GM23338 (cell line): ENCODE data around the gene SIRPA.

Experiments used
- CREB1 ChIP-seq: fragments of 250-450 bp; sonication (Bioruptor Pico); IDR thresholded peaks from 2 replicates; pipeline ENCODE4 v1.5.0; 2020; ENCODE audit warnings: low read depth, mild to moderate bottlenecking, moderate library complexity
- EZH2 ChIP-seq: fragments of 200-600 bp; sonication (generic); IDR thresholded peaks from one replicate; pipeline ENCODE4 v1.8.0; 2017; ENCODE audit warnings: antibody characterized with exemption, mild to moderate bottlenecking, low read depth; ENCODE audit not compliant: unreplicated experiment
- EZH2phosphoT487 ChIP-seq: fragments of 200-600 bp; sonication (generic); IDR thresholded peaks from one replicate; pipeline ENCODE4 v1.8.1; 2018; ENCODE audit warnings: antibody characterized with exemption; ENCODE audit not compliant: unreplicated experiment
- POLR2AphosphoS5 ChIP-seq: IDR thresholded peaks from 2 replicates; pipeline ENCODE4 v1.6.1; 2016; ENCODE audit warnings: antibody characterized with exemption, low read depth
- ZNF331 ChIP-seq: fragments of 250-450 bp; sonication (Bioruptor Pico); IDR thresholded peaks from 2 replicates; pipeline ENCODE4 v1.5.0; 2020; ENCODE audit warnings: low read depth, mild to moderate bottlenecking, moderate library complexity
- TF ChIP-seq, protein P1 (sequence below), 2 experiments: fragments of 200-600 bp in 1 of 2; sonication (generic) in 1 of 2; conservative IDR thresholded peaks; 2 replicates each; pipeline versions ENCODE4 v1.5.1 to v1.6.1; 2016 to 2017; ENCODE audit warnings: antibody characterized with exemption in 2 of 2, low read depth in 2 of 2, mild to moderate bottlenecking in 2 of 2, moderate library complexity in 1 of 2
- TF ChIP-seq, protein P2 (sequence below): IDR thresholded peaks from one replicate; pipeline ENCODE4 v1.6.1; 2018; ENCODE audit warnings: antibody characterized with exemption; ENCODE audit not compliant: unreplicated experiment
- TF ChIP-seq, protein P3 (sequence below): IDR thresholded peaks from 2 replicates; pipeline ENCODE4 v1.6.1; 2016; ENCODE audit warnings: antibody characterized with exemption

DNA sequence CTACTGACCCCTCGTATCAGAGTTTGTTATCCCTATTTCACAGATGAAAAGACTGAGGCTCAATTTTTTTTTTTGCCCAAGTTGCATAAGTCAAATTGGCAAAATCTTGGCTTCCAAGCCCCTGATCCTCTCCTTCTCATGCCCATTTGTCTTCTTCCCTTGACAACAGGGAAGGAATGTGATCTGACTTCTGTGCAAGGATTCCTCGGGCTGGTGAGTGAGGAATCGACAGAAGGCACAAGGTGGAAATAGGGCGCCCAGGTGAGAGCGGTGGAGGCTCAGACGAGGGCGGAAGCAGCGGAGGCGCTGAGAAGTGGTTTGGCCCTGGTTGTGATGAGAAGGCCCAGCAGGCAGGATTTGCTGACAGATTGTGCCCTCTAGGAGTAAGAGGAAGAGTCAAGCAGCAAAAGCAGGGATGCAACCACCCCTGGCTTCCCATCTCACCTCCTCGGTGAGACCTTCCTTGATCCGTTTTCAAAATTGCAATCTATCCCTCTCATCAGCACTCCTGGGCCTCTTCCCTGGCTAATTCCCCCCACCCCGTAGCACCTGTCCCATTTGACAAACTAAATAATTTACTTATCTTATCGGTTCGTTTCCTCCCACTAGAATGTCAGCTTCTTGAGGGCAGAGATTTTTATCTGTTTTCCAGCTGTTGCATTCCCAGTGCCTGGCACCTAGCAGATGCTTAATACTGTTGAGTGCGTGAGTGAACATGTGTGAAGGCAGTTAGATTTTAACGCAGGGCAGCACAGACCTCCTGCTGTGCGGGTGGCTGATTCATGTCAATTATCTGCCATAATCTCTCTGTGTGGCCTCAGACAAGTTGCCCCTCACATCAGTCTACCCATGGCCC lies 3.7 kb upstream of the SIRPA start:
- no peak for TF ChIP-seq POLR2AphosphoS5
- TF ChIP-seq EZH2: no peak
- TF ChIP-seq, protein P1, sequence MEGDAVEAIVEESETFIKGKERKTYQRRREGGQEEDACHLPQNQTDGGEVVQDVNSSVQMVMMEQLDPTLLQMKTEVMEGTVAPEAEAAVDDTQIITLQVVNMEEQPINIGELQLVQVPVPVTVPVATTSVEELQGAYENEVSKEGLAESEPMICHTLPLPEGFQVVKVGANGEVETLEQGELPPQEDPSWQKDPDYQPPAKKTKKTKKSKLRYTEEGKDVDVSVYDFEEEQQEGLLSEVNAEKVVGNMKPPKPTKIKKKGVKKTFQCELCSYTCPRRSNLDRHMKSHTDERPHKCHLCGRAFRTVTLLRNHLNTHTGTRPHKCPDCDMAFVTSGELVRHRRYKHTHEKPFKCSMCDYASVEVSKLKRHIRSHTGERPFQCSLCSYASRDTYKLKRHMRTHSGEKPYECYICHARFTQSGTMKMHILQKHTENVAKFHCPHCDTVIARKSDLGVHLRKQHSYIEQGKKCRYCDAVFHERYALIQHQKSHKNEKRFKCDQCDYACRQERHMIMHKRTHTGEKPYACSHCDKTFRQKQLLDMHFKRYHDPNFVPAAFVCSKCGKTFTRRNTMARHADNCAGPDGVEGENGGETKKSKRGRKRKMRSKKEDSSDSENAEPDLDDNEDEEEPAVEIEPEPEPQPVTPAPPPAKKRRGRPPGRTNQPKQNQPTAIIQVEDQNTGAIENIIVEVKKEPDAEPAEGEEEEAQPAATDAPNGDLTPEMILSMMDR (conservative IDR thresholded peaks at IDR 0.05; ENCODE audit: low read depth in 2 of 2): peak in 1 of 2 experiments; percentile 24; a peak in 1 of 4 replicates
- TF ChIP-seq, protein P2, sequence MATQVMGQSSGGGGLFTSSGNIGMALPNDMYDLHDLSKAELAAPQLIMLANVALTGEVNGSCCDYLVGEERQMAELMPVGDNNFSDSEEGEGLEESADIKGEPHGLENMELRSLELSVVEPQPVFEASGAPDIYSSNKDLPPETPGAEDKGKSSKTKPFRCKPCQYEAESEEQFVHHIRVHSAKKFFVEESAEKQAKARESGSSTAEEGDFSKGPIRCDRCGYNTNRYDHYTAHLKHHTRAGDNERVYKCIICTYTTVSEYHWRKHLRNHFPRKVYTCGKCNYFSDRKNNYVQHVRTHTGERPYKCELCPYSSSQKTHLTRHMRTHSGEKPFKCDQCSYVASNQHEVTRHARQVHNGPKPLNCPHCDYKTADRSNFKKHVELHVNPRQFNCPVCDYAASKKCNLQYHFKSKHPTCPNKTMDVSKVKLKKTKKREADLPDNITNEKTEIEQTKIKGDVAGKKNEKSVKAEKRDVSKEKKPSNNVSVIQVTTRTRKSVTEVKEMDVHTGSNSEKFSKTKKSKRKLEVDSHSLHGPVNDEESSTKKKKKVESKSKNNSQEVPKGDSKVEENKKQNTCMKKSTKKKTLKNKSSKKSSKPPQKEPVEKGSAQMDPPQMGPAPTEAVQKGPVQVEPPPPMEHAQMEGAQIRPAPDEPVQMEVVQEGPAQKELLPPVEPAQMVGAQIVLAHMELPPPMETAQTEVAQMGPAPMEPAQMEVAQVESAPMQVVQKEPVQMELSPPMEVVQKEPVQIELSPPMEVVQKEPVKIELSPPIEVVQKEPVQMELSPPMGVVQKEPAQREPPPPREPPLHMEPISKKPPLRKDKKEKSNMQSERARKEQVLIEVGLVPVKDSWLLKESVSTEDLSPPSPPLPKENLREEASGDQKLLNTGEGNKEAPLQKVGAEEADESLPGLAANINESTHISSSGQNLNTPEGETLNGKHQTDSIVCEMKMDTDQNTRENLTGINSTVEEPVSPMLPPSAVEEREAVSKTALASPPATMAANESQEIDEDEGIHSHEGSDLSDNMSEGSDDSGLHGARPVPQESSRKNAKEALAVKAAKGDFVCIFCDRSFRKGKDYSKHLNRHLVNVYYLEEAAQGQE: no peak
- TF ChIP-seq EZH2phosphoT487: no peak
- TF ChIP-seq, protein P3, sequence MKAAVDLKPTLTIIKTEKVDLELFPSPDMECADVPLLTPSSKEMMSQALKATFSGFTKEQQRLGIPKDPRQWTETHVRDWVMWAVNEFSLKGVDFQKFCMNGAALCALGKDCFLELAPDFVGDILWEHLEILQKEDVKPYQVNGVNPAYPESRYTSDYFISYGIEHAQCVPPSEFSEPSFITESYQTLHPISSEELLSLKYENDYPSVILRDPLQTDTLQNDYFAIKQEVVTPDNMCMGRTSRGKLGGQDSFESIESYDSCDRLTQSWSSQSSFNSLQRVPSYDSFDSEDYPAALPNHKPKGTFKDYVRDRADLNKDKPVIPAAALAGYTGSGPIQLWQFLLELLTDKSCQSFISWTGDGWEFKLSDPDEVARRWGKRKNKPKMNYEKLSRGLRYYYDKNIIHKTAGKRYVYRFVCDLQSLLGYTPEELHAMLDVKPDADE: no peak
- no peak for TF ChIP-seq CREB1 (CRISPR knock-in tag)
- no peak for TF ChIP-seq ZNF331
